SK-N-MC (cell line): ENCODE data around the gene EFHD1.

Source experiments
- EZH2 ChIP-seq: fragments of 200-600 bp; sonication (generic); IDR thresholded peaks from one replicate; pipeline ENCODE4 v1.6.1; 2017; ENCODE audit warnings: antibody characterized with exemption
- POLR2AphosphoS5 ChIP-seq: IDR thresholded peaks from 2 replicates; pipeline ENCODE4 v1.6.1; 2012; ENCODE audit warnings: mild to moderate bottlenecking, low read depth, low read length, borderline replicate concordance

DNA sequence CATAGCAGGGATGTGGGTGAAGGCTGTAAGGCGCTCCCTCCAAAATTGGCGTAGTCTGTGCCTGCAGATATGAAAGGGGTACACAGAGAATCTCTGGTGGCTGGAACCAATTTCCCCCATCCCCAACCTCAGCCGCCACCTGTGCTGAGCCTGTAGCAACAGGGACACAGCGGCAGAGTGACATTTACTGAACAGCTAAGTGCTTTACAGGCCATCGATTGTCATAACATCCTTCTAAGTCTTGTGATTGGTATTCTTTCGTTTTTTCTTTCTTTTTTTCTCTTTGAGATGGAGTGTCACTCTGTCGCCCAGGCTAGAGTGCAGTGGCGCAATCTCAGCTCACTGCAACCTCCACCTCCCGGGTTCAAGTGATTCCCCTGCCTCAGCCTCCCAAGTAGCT is 12.2 kb upstream of the EFHD1 start:
- no peak for TF ChIP-seq EZH2
- TF ChIP-seq POLR2AphosphoS5: no peak
